NCI-H1930 (cell line): ENCODE measurements around the gene COPS7B.
"Not testable (repeated sequence)": the region's sequence is repeated elsewhere in the genome, so short reads cannot be mapped to it uniquely, and the experiment has no call there.

Experiments used
- DNase-seq, 2 experiments: peaks; one replicate each; lab custom pipeline; 2025; lab: John Stamatoyannopoulos, UW

The COPS7B gene

GRCh38 chr2:231786177-231786916 is at the start of gene COPS7B:
TSS of gene COPS7B (plus strand) at chr2:231786445. CDS start at chr2:231788571, 2,126 bp downstream.
- DNase-seq: peak; percentile 74 to 79

- DNase-seq: no peak
These were observed 48.5 kb upstream of the COPS7B start for GRCh38 chr2:231737761-231738160.

GRCh38 chr2:231743376-231744116 is 42.7 kb upstream of the COPS7B start:
- DNase-seq: no peak

DNA sequence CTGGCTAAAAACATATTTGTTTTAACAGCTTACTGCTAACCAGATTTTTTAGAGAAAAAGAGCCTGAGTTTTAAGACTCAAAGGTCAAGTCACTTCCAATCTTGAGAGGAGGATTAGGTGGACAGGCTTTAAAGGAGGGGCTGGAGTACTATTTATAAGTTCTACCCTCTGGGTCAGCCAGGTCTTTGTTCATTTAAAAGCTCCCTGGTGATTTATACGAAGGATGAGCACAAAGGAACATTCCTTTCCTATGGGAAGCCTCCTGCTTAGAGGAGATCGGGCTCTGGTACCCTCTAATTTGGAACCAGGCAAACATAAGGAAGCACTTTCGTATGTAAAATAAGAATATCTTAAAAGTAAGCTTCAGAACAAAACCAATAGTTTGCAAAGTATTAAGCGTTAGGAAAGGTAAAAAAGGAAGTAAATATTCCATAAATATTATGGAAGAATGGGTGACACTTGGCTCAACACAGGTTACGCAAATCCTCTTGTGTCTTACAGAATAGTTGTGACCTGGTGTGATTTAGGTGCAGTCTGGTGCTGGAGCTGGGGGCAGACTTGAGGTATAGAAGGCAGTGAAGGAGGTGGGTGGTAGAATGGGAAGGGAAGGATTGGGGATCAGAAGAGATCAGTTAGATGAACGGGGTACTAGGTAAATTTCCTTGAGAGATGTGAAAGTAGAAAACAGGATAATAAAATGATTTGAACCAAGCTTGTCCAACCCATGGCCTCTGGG is 40.8 kb upstream of the COPS7B start:
- DNase-seq: no peak

DNA sequence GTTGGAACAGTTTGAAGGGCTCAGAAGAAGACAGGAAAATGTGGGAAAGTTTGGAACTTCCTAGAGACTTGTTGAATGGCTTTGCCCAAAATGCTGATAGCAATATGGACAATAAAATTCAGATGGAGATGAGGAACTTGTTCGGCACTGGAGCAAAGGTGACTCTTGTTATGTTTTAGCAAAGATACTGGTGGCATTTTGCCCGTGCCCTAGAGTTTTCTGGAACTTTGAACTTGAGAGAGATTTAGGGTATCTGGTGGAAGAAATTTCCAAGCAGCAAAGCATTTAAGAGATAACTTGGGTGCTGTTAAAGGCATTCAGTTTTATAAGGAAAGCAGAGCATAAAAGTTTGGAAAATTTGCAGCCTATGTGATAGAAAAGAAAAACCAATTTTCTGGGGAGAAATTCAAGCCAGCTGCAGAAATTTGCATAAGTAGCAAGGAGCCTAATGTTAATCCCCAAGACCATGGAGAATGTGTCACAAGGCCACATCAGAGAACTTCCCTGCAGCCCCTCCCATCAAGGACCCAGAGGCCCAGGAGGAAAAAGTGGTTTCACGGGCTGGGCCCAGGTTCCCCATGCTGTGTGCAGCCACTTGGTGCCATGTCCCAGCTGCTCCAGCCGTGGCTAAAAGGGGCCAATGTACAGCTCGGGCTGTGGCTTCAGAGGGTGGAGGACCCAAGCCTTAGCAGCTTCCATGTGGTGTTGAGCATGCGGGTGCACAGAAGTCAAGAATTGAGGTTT is 37.9 kb upstream of the COPS7B start:
- DNase-seq: not testable (repeated sequence)

DNA sequence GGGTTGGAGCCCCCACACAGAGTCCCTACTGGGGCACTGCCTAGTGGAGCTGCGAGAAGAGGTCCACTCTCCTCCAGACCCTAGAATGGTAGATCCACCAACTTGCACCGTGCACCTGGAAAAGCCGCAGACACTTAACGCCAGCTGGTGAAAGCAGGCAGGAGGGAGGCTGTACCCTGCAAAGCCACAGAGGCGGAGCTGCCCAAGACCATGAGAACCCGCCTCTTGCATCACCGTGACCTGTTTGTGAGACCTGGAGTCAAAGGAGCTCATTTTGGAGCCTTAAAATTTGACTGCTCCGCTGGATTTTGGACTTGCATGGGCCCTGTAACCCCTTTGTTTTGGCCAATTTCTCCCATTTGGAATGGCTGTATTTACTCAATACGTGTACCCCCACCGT is 37.2 kb upstream of the COPS7B start:
- not testable (repeated sequence) for DNase-seq

GRCh38 chr2:231751042-231751815 is 35.0 kb upstream of the COPS7B start:
- DNase-seq: no peak

DNA sequence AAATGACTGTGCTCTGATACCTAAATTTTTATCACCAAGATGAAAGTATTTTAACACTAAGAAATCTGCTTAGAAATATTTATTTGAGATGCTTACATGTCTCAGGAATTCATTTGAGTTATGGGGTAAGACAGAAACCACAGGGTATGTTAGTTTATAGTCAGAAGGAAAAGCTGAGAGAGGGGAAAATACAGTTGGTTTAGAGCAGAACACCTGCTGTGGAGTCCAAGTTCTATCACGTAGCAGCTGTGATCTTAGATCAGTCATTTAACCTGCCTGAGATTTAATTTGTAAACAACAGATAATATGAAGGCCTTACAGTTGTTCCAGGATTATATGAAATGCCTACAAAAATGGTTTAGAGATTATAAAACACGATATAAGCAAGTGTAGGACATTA is 34.2 kb upstream of the COPS7B start:
- no peak for DNase-seq

GRCh38 chr2:231761735-231762134 is 24.5 kb upstream of the COPS7B start:
- no peak for DNase-seq

DNA sequence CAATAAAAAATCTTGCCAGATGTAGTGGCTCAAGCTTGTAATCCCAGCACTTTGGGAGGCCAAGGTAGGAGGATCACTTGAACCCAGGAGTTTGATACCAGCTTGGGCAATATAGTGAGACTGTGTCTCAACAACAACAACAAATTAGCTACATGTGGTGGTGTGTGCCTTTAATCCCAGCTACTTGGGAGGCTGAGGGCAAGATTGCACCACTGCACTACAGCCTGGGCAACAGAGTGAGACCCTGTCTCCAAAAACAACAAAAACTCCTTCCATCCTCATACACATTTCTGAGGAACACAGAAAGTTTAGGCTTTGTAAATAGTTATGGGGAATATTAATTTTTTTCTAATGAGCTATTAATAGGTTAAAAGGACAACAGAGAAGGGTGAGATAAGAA is 22.1 kb upstream of the COPS7B start:
- no peak for DNase-seq

DNA sequence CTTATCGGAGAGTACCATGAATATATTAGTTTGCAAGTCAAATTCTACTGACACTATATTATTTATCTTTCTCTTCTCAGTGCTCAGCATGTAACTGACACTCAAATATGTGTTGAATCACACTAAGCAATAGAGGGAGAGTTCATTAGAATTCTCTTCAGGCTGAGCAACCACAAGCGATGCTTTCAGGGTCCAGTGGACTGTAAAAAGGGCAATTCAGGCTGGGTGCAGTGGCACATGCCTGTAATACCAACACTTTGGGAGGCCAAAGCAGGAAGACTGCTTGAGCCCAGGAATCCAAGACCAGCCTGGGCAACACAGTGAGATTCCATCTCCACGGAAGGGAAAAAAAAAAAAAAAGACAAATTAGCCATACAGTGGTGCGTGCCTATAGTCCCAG is 21.5 kb upstream of the COPS7B start:
- no peak for DNase-seq

DNA sequence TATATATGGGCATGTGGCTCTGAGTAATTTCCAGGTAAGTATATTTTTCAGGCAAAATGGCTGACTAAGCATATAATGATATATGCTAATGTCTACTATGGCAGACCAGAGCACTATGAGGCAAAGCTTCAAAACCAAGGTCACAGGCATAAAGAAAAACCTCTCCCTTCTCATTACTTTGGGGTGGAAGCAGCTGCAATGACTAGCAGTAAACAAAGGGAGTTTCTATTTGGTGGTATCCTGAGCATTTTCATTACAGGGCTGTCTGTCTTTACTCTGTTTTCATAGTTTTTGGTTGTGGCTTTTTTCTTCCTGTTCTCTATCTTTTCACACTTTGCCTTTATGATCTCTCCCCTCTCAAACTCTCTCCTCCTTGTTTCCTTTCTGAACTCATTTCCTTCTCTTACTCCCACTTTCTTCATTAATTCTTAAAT is 20.7 kb upstream of the COPS7B start:
- no peak for DNase-seq

DNA sequence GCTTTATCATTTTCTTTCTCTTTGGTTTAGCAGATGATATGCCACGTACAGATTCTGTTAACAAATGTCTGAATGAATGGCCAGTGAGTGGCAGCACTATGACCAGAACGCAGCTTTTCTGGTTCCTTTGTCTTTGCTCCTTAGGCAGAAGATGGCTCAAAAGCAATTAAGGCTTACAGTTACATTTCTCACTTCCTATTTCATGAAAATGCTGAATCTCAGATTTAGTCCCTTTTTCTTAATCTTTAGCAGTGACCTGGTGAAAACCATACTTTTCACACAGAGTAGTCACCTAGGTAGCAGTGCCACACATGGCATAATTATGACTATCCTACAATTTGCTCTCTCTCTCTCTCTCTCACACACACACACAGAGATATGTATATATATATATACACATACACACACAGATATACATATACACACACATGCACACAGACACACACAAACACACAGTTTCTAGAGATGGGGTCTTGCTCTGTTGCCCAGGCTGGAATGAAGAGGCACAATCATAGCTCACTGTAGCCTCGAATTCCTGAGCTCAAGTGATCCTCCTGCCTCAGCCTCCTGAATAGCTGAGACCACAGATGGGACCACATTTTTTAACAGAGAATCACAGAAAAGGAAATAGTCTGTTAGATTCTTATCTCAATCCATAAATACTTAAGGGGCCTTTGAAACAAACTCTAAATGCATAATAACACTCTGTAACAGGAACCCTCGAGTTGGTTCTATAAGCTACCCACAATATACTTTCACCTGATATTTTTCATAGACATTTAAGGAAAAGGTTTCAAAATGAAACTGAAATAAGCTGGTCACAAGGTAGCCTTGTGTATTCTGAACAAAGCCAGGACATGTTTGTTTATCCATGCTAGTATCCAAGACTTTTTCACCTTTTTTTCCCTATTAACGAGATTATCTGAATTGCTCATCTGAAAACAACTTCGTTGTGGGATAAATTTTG is 16.8 kb upstream of the COPS7B start:
- DNase-seq: no peak

DNA sequence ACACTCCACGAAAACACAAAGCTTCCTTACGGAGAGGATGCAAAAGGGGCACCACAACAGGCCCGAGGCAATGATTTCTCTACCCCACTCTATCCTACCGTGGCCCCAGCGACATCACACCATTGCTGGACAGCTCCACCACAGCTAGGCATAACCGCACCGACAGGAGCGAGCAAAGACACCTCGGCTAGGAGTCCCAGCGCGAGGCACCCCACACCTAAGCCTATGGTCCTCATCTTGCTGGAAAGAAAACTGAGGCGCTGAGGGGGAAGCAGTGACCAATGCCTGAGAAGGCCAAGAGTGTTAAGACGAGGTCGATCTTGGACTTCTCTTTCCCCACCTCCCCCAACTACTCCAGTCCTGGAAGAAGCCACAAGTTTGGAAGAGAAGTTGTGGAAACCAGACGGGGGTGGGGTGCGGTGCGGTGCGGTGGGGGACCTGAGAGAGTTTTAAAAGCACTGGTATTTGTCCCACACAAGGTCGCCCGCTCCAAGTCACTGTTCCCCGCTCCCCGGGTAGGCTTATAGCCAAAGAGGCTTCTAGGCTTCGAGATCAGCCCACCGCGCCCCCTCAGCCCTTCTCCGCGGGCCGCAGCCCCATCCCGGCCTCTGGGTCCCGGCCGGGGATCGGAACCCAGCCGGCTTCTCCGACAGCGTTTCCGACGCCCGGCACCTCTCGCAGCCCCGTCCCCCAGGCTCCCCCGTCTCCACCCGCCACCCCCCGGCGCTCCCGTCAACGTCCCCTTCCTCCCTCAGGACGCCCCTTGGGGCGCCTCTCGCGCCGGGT is 5.9 kb upstream of the COPS7B start:
- no peak for DNase-seq

GRCh38 chr2:231780909-231781797 is 5.1 kb upstream of the COPS7B start, which contains the start of gene PDE6D:
TSS of gene PDE6D (minus strand) at chr2:231781282. CDS start at chr2:231781114, 168 bp downstream.
- peak; percentile 90 to 97 for DNase-seq

DNA sequence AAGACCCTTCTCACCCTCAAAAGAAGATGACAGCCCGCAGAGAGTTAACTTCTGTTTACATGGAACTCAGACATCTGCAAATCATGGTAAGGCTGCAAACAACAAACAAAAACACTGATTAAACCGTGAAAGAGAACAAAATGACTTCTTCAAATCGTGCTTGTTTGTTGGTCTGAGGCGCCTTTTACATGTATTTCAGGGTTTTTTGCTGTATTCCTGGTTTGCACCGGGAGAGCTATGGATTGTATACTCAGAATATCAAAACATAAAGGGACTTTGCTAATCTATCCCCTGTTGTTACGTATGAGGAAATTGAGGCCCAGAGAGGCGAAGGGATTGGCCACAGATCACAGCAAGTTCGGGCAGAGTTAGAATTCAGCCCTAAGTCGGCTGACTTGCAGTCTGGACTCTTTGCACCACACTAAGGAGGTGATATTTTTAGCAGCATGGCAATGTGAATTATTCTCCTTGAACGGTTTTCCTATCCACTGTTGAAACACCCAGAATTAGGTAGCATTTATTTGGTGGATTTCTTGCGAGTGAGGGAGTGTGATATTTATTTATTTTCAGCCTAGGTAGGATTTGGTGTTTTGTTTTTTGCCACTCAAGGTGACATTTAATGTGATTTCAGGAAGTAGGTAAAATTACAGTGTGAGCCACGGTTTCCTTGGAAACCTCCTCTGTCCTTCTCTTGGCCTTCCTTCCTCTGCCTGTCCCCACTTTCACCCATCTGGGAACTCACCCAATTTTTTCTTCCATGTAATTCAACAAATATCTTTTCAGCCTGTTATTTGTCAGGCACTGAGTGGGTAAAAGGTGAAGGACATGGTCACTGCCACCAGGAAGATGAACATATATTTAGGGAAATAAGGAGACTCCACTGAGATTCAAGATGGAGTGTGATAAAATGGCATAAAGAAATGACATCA is 4.2 kb upstream of the COPS7B start:
- no peak for DNase-seq

- DNase-seq: no peak
These were observed 832 bp upstream of the COPS7B start for GRCh38 chr2:231785413-231785812.
